Mesenchymal stem cell (in vitro differentiated cells and primary cell): ENCODE measurements around the gene CAPG. TPM values are rescaled to one million over a fixed set of nuclear protein-coding genes. Genes with fewer than 3 reads are reported as not detected.

ENCODE experiments used
- small RNA-seq: library from polyadenylated mRNA; stranded (forward); fragments of <200 nt; extraction: miRNeasy Mini kit (QIAGEN cat#:217004); gene quantifications from one replicate; pipeline ENCODE3, GENCODE V24; 2013; ENCODE audit warnings: low read depth

CAPG gene

Small RNA genes within 50 kb of the gene (small RNA-seq; reads per million reads assigned to genes)
- not detected for gene AC062037.1
- not detected for gene AC062037.2
- not detected for gene RF00019
- gene RN7SL113P = not detected
- gene RN7SL251P = not detected
